UCSD-AML1 (cell line): ENCODE measurements around the gene FOXP4.

Experiments
- DNase-seq: peaks from one replicate; lab custom pipeline; 2025; ENCODE audit not compliant: unreplicated experiment; lab: John Stamatoyannopoulos, UW

Gene FOXP4

DNA sequence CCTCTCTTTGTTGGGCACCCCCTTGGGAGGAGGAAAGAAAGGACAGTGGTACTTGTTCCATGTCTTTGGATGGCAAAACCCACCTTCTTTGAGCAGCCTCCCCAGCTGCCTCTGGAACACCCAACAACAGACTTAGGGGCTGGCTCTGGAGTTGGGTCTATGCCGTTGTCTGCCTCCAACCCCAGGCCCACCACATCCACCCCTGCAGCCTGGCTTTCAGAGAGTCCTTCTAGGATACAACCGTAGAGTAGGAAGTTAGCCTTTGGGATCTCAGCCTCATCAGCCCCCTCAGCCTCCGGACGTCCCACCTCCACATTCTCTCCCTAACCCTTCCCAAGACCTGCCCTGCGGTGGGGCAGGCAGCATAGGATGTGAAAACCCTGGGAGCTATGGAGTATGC, 36.4 kb downstream of the FOXP4 start:
- no peak for DNase-seq

DNA sequence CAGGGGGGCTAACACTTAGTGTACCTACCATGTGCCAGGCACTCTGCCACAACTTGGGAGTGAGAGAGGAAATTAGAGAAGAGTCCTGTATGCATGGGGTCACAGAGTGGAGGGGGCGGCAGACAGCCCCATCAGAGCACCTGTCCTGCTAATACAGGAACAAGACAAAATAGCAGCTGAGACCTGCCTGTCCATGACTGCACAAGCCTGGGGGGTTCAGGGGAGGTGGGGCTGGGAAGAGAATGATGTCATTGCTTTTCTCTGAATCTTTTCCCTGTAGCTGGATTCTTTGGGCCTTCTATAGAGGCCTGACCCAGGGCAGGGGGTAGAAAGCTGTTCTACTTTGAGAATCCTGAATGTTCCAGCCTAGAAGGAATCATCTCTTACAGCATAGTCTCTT, 37.4 kb downstream of the FOXP4 start:
- no peak for DNase-seq

DNA sequence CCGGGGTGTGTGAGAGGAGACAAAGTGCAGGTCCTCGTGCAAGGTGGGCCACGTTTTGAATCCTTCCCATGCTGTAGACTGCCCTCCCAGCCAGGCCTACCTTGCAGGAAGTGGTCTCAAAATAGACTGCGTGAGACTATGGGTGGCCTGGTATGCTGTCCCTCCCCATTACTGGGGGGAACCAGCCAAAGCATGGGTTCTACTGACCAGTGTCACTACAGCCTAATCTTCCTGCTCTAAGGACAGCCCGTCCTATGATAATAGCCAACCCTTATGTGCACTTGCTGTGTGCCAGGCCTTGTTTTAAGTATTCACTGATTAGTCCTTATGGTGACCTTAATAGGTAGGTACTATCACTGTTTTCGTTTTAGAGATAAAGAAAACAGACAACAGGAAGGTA, 38.0 kb downstream of the FOXP4 start:
- DNase-seq, result no peak

DNA sequence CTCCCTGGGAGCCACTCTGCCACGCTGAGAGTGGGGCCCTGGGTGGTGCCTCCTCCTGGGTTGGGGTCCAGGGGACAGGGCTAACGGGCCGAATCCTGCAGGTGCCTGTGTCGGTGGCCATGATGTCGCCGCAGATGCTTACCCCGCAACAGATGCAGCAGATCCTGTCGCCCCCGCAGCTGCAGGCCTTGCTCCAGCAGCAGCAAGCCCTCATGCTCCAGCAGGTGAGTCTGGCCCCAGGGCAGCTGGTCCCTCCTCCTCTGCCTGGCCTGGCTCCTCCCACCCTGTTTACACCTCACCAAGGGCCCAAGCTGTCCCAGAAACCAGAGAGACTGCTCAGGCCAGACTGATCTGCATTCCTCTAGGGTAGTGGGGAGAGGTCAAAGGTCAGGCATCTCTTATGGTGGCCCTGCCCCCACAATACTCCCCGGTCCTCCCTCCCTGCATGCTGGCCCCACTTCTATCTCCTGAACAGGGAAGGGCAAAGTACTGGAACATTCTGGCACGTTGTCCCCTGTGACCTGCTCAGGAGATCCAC, 38.6 kb downstream of the FOXP4 start:
- no peak for DNase-seq

DNA sequence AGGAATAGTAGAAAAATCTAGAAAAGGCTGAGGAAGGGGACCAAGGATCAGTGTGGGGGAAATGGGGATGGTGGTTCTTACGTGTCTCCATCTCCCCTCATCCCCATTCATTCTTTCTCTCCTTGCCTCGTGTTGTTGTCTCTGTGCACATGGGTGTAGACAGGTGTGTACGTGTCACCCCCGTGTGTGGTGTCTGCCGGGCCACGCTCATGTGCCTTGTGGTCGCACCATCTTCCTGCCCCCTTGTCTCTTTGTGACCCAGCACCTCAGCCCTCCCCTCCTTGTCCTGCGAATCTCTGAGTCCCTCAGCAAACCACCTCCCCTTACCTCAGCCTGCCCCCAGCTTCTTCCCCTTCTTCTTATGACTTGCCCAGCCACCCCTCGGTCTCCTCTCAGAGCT, 39.4 kb downstream of the FOXP4 start:
- no peak for DNase-seq

DNA sequence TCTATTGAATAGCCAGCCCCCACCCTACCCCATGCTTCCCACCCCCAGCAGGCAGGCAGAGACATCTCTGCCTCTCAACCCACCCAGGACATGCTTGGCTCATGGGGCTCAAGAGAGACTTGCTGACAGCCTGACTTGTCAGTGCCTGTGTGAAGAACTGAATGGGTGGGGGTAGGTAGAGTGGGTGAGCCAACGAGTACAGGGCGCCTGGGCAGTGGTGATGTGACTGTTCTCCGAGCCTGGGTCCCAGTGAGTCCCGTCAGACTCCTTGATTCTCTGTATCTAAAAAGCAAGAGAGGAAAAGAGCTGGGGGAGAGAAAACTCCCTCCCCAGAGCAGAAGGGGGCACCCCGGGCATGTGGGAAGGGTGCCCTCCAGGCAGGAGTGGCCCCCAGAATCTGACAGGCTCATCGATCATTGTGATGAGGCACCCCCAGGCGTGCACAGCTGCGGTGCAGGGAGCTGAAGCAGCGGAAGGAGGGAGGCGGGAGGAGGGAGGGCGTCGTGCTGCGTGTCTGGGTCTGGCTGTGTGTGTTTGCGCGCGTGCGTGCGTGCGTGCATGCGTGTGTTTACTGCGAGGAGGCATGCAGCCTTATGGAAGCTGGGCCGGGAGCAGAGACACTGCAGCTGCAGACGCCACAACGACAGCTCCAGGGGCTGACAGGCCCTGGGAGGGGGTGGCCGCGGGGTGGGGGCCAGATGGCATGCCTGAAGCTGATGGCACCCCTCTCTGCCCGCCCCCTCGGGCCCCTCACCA, 40.2 kb downstream of the FOXP4 start:
- no peak for DNase-seq

DNA sequence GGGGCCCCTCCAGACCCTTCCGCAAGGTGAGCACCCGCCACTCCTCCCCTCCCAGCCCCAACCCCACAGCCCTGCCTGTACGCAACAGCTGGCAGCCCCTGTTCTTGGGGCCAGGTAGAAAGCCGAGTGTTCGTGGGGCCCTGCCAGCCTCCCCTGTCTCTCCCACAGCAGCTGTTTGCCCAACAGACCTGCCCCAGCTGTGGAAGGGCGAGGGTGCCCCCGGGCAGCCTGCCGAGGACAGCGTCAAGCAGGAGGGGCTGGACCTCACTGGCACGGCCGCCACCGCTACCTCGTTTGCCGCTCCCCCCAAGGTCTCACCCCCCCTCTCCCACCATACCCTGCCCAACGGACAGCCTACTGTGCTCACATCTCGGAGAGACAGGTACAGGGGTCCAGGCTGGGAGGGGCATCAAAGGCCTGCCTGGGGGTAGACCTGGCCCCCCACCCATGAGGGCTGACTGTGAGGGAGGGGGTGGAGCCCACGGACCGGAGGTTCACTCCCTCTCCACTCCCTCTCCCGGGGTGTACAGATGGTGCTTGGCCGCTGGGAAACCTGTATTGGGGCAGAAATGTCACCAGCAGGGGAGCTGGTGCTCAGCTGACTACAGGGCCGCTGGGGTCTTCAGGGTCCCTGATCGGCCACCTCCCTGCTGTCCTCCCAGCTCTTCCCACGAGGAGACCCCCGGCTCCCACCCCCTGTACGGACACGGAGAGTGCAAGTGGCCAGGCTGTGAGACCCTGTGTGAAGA, 41.1 kb downstream of the FOXP4 start:
- DNase-seq, result no peak

DNA sequence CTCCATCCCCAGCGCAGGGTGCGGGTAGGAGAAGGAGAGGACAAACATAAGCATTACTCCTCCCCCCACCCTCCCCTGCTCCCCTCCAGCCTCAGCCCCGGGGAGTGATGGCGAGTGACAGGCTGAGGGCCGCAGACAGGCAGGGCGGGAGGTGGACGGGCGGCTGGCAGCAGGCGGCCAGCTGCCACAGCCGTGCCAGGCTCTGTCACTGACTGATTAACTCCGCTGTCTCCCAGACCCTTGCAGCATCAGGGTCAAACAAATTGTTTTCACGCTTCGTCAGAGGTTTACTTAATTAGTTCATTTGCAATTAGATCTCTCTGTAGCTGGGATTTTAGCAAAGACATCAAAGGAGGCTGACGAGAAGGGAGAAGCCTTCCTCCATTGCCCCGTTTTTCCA, 41.9 kb downstream of the FOXP4 start:
- no peak for DNase-seq

DNA sequence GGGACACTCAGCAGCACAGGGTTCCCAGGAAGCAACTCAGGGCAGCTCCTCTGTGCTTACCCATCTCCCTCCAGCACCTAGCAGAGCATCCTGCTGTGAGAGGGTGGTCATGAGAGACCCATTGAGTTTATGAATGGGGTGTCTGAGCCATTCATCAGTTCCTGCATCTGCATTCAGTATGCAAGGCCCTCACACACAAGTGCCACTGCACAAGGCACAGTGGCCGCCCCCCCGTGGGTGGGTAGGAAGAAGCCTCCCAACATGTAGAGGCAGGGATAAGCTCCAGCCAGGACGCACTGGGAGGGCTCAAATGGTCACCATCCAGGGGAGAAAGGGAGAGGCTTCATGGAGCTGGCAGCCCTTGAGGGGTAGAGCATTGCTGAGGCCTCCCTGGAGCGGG, 43.0 kb downstream of the FOXP4 start:
- no peak for DNase-seq

DNA sequence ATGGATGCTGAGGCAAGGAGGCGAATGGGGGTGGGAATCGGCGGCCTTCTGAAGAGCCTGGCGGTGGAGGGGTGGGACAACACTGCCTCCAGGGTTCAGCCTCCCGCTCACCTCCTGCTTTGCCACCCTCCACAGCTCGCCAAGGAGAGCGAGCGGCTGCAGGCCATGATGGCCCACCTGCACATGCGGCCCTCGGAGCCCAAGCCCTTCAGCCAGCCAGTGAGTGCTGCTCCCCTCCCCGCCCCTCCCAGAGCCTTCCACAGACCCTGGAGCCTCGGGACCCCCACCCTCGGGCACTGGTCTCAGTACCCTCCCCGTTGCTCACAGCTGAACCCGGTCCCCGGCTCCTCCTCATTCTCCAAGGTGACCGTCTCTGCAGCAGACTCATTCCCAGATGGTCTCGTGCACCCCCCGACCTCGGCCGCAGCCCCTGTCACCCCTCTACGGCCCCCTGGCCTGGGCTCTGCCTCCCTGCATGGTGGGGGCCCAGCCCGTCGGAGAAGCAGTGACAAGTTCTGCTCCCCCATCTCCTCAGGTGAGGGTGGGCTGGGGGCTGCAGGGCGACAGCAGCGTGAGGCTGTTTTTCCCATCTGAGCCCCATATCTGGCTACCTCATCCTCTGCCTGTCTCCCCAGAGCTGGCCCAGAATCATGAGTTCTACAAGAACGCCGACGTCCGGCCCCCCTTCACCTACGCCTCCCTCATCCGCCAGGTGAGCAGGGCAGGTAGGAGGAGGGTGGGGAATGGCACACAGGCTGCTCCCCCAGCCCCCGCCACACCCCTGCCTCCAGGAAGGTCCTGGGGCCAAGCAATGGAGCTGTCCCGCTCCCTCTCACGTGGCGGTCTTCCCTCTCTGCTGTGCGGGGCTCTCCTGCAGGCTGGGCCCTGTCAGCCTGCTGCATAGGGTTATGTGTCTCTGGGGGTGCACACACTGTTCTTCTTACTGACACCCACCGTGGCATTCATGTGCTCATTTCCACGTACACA, 43.7 kb downstream of the FOXP4 start:
- DNase-seq, result no peak

DNA sequence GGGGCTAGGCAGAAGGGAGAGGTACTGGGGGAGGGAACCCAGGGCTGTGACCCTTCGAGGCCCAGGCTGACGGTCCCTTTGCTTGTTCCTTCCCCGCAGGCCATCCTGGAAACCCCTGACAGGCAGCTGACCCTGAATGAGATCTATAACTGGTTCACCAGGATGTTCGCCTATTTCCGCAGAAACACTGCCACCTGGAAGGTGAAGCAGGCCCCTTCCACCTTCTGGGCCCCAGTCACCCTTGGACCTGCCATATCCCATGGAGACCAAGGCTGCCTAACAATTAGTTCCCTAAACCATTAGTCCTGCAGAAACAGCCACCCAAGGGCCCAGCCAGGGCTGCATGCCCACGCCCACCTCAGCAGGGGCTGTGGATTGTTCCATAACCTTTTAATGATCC, 44.9 kb downstream of the FOXP4 start:
- no peak for DNase-seq

DNA sequence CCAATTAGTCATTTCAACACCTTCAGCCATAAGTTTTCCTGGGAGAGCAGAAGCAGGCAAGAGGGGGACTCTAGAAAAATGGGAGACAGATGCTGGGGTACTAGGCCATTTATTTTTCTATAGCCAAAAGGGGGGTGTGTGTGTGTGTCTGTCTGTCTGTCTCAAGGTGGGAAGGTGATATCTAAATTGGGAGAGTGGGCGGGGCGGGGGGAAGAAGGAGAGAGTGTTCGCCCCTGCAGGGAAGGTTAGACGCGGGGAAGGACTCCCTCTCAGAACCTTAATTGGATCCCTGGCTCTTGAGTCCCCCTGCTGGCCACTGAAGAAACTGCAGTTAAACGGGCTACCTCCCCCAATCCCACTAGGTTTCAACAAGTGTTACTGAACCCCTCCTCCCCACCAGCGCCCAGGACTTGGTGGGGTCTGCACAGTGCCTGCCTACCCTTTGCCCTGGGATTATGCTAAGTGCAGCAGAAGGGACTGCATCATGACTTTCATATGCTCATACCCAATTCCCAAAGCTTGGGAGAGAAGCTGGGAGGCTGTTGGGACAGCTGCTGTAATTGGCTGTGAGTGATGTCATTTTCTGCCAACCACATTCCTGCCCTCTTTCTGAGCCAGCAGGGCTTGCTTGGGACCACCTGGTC, 45.8 kb downstream of the FOXP4 start:
- DNase-seq, result peak; percentile 72

DNA sequence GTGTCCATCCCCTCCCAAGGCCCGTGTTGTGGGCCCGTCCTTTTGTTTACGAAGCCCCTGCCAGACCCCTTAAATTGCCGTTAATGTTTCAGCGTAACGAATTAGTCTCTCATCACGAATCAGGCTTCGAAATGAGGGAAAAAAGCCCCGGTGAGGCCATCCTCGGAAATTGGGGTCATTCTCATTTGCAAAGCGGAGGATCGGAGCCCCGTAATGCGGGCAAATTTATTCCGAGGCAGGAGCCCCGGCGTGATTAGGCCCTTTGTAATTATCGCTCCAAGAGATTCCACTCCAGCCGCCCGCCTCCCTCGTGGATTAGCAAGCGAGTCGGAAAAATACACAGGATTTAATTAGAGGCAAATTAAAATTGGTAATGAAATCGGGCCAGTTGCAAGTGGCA, 47.2 kb downstream of the FOXP4 start:
- DNase-seq, result no peak

DNA sequence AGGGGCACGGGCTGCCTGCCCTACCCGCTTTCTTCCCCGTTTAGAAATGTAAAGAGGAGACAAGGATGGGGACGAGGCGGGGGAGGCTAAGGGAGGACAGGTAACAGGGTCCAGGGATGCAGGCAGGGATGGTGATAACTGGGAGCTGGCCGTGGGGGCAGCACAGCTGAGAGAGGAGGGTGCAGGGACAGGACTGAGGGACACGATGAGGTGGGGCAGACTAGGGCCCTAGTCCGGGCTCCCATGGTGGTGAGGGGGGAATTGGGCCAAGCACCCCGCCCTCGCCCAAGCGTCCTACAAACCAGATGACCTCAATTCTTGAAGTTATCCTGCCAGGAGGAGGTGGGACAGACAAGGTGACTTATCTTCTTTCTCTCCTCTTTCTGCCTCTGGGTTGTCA, 47.7 kb downstream of the FOXP4 start:
- DNase-seq, result no peak

DNA sequence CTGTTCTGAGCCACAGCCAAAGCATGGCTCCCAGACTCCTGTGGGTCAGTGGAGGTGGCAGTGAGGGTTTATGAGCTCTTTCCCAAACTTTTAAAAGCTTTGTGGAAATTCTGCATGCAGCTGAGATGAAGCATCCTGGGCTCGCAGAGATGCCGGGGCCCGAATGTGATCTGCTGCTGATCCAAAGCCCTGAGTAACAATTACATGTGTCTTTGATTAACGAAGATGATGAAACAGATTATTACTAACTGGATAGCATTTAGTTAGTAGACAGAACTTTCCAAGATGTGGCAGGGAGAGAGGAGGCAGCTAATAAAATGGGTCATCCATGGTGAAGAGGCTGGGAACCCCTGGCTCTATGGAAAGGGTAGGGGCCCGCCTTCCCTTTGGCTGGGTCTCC, 48.1 kb downstream of the FOXP4 start:
- no peak for DNase-seq

DNA sequence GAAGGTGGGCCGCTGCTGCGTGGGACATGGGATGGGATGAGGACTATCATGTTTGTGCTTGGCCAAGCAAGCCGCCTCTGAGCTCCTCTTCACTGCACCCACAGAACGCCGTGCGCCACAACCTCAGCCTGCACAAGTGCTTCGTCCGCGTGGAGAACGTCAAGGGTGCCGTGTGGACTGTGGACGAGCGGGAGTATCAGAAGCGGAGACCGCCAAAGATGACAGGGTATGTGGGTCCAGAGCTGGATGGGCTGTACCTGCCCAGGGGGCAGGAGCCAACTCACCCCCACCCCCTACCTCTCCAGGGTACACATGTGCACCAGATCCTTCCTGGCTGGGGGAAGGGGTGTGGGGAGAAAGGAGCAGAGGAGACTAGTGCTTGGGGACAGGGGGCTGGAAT, 48.6 kb downstream of the FOXP4 start:
- DNase-seq, result no peak

DNA sequence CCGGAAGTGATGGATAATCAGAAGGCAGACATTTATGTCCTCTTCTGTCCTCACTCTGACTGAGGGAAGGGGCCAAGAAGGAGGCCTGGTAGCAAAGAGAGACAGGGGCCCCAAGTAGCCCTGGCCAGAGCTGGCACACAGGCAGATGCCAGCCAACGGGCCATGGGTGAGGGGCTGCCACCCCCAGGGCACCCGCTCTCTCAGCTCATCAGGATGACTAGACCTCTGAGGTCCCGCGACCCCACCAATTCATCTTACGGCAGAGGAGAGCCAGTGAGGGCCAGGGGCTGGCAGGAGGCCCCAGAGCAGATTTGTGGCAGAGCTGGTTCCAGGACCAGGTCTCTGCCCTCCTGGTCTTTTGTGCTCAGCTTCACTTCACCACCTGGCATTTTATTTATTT, 49.0 kb downstream of the FOXP4 start:
- DNase-seq, result no peak

DNA sequence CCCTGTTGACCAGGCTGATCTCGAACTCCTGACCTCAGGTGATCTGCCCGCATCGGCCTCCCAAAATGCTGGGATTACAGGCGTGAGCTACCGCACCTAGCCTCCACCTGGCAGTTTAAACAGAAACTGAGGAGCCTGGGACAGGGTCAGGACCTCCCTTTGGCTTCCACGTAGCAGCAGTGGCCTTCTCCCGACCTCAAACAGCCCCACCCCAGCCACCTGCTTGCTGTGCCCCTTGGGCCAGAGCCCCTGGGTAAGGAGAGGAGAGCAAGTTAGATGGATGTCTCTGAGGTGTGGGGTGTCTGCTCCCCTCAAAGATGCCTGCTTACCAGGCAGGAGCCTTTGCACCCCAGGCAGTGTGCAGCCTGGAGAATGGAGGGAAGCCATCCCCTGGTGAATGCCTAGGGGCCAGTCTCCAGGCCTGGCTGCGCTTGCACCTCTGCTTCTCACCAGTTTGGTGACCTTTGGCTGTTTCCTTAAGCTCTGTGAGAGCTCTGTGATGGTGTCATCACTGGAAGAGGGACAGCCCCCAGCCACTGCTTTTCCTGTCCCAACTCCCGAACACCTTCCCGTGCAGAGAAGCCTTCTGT, 50.0 kb downstream of the FOXP4 start:
- no peak for DNase-seq

DNA sequence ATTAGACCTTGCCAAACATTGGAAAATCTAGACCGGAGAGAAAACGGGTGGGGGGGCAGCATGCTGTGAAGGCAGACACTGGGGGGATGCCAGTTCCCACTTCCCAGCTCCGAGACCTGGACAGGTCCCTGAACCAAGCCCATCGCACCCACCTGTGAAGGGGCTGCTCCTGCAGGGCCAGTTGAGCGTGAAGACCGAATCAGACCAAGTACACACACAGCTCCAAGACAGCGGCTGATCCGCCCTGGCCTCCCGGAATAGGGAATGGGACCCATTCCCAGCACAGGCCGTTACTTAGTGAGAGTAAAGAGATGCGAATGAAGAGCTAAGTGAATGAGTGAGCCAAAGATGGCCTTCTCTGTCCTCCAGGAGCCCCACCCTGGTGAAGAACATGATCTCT, 50.6 kb downstream of the FOXP4 start:
- no peak for DNase-seq

DNA sequence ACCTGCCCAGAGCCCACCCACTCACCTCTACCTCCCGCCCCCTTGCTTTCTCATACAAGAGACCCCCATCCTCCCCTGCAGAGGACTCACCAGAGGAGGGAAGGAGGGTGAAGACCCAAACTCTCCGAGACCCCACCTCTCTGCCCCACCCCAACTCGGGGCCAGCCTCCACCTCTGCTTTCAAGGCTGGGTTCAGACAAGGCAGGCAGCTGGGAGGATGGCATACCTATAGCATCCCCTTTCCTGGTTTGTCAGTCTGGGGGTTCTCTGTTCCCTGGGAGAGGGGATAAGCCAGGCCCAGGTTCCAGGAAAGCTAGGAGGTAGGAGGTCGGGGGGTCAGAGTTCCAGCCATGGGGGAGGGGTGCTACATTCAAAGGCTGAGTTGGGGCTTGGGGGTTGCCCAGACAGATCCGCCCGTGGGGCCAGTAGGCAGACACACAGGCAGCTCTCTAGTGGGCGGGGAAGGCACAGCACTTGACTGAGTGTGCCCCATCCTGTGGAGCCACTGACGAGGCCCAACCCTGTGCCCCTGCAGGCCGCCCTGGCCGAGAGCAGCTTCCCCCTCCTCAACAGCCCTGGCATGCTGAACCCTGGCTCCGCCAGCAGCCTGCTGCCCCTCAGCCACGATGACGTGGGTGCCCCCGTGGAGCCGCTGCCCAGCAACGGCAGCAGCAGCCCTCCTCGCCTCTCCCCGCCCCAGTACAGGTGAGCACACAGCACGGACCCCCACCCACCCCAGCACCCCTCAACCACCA, 51.2 kb downstream of the FOXP4 start:
- DNase-seq, result no peak
